NK-92 (cell line): ENCODE results near the gene NAPB.
"Not testable (repeated sequence)": the region's sequence is repeated elsewhere in the genome, so short reads cannot be mapped to it uniquely, and the experiment has no call there.

Experiments used
- DNase-seq: peaks from one replicate; lab custom pipeline; 2025; ENCODE audit not compliant: unreplicated experiment; lab: John Stamatoyannopoulos, UW

The NAPB gene

DNA sequence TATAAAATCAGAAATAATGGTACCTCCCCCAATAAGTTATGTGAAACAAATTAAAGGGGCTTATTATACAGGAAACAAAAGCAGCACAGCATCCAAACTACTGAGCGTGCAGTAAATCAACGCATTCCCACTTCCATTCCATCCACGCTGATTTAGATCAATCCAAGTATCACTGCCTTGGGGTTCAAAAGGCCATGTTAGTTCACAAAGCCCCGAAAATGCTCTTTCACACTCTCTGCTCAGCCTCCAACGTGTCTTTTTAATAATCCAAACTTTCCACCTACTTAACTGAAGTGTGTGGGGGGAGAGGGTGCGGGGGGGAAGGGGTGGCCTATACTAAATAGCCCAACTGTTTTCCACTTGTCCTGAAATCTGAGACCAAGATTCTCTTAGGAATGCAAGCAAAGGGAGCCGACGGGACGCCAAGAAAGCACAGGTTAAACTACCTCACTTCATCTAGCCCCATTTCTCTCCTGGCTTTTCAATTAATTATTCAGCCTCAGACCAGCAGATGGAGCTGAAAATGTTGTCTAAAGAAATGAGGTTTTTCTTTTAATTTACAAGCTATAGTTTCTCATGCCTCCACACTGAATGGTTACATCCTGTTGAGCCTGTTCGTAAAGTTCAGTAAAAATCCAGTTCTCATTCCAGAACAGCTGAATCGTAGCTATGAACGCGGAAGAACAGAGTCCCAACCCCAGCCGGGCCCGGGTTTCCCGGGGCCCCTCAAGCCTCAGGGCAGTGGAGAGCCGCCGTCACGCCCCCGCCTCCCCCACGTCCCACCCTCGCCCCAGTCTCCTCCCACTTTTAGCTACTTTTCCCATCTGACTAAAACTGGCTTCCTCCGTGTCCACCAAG, 71.7 kb downstream of the NAPB start:
- DNase-seq = no peak

GRCh38 chr20:23348510-23348909, 72.8 kb downstream of the NAPB start:
- DNase-seq = not testable (repeated sequence)

GRCh38 chr20:23347791-23348190, 73.5 kb downstream of the NAPB start:
- DNase-seq = no peak

DNA sequence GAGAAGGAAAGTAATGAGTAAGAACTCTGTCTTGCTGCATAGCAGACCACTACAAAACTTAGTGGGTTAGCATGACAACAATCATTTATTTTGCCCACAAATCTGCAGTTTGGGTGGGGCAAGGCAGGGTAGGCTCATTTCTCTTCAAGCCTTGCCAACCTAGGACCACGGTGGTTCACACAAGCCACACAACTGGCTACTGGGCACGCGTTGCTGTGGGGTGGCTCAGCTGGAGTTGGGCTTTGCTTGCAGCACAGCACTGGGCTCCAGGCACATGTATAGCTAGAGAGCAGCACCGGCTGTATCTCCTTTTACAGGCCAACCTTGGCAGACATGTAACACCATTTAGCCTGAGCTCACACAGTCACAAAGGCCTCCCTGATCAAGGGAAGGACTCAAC, 75.3 kb downstream of the NAPB start:
- no peak for DNase-seq

DNA sequence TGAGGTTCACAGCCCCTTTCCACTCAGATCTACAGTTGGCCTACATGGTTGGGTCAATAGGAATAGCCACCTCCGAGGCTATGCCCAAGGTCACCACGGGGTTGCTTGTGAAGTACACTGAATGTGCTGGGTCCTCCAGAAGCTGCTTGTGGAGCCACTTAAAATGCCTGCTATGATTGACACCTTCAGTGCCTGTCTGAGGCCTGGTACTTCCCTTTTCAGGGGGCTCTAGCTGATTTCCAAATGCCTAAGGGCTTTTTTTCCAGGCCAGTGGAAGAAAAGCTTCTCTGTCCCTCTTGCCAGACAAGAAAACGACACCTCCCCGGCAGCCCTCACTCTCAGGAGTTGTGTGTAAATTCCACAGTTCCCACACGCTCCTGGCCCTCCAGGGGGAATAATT, 77.0 kb downstream of the NAPB start:
- DNase-seq = no peak

DNA sequence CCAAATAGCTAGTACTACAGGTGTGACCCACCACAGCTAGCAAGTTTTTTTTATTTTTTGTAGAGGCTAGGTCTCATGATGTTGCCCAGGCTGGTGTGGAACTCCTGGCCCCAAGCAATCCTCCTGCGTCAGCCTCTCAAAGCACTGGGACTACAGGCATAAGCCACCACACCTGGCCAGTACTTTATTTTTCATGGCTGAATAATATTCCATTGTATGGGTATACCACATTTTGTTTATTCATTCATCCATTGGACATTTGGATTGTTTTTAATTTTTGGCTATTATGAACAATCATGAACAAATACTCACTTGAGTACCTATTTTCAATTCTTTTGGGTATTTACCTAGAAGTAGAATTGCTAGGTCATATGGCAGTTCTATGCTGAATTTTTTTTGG, 77.7 kb downstream of the NAPB start:
- no peak for DNase-seq

DNA sequence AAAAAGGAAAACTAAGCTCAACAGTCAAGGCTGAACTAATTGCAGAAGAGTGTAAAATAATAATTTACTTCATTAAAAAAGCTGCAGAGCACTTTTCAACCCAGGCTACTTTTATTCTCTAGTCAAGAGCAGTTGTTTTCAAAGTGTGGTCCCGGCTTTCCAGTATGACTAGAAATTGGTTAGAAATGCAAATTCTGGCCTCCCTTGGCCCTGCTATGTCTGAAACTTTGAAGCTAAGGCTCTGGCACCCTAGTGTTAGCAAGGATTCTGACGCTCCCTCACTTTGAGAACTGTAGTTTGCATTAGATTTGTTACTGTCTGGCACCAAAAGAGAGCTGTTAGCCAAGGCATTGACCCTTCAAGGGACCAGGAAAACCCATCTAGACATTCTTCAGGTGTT, 80.2 kb downstream of the NAPB start:
- no peak for DNase-seq

DNA sequence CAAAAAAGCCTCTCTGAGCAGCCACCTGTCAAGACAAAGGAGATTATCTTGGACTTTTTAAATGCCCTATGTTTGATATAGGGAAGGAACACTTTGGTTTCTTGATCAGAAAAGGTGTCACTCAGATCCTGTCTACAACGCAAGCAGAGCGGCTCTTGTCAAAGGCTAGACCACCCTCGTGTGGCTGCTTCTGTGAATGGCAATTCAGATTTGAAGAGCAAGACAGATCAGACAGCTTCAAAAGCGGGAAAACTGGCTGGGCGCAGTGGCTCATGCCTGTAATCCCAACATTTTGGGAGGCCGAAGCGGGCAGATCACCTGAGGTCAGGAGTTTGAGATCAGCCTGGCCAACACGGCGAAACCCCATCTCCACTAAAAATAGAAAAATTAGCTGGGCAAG, 80.8 kb downstream of the NAPB start:
- no peak for DNase-seq

DNA sequence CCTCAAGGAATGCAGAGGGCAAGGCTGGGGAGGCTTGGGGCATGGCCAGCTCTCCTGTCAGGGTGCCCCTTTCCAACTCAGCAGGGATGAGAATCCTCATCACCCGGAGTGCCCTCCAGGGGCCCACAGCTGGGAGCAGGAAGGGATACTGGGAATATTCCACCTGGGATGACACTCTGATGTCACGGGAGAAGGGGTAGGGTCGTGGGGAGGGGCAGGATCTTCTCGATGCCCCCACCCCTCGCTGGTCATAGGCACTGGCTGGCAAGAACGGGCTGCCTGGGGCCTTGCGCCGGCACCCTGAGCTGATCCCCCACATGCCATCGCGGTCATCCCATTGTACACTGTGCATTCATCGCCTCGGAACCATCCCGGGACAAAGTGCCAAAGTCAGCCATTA, 81.3 kb downstream of the NAPB start:
- DNase-seq = no peak

DNA sequence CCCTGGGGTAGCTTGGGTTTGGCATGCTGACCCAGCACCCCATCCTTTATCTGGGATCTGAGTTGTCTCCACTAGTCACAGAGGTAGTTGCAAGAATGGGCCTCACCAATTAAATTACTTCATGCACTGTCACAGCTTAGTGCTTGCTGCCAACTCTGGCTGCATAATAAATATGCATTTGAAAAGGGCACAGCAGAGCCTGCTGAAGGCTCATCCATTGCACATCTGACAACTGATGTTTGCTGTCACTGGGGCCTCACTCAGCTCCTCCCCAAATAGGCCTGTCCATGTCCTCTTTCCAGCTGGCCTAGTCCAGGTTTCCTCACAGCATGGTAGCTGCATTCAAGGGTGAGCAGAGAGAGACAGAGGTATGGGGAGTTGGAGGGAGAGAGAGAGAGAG, 84.0 kb downstream of the NAPB start:
- DNase-seq = no peak

DNA sequence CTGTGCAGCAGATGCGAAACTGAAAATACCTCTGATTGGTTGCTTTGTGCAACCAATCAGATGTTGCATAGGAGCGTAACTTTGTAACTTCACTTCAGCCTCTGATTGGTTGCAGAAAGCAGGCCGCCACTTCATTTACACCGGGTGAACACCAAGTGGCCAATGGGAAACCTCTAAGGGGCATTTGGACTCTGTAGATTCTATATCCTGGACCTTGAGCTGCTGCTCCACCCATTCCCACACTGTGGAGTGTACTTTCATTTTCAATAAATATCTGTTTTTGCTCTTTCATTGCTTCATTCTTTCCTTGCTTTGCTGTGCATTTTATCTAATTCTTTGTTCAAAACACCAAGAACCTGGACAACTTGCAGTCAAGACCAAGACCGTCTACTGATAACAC, 84.8 kb downstream of the NAPB start:
- DNase-seq = no peak

DNA sequence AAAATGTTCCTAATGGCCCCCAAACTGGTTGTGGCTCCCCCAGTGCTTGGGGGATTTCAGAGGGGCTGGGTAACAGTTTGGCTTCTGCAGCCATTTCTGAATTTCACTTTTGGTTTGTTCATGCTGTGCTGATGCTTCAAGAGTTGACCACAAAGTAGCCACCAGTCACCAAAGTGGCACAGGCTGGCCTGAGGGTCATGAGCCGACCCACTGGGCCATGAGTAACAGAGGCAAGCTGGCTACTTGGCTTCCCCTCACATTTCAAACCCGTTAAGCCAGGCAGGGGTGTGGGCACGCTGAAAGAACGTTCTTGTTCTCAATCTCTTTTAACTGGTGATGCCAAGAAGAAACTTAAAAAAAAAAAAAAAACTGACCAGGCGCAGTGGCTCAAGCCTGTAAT, 85.8 kb downstream of the NAPB start:
- no peak for DNase-seq

GRCh38 chr20:23334111-23334510, 87.2 kb downstream of the NAPB start:
- no peak for DNase-seq

DNA sequence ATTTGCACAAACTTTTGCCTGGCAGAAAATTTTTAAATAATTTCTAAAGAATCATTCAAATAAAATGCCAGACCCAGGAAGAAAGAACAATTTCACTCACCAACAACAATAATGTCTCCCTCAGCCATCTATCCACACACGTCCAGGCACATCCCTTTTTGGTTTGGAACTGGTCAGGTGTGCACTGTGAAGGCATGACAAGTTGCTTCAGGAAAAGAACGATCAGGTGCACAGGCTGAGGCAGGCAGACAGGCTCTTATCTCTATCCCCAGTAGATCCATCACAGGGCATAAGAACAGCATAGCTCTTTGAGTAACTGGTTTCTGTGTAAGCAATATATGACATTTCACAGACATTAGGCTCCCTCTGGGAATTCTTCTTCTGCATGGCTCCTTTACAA, 88.8 kb downstream of the NAPB start:
- no peak for DNase-seq

DNA sequence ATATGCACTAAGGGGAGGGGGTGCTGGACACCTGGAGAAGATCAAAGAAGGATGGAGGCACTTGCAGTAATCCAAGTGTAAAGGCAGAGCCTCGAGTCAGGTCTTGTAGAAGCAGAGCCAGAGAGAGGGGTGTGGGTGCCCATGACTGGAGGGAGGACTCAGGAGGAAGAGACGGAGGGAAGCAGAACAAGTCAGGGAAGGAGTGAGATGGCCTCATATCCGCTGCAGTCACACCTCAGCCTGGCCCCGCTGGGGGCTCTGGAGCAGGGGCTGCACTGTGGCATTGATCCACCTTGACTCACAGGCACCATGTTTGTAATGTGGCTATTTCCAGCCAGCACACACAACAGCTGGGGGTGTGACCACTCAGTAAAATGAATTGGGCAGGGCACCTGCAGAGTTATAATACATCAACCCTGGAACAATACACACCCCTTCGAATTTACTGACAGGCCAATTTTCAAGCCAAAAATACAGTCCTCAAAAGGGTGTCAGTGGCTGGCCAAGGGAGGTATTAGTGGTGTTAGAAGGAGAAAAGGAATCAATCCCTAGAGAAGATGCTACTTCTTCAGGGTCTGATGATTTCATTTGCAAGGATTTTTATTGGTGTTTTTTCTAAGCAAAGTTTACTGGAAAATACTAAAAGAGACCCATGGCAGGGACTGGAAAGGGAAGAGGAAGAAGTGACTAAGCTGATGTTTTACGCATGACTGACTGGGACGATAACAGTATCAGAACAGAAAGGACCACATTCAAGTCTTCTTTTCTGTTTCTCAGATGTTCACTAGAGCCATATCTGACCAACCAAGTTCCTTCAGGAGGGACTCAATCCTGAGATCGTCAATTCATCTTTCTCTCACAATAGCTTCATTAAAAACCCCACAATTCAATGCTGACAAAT, 89.6 kb downstream of the NAPB start:
- no peak for DNase-seq

GRCh38 chr20:23327617-23328333, 93.5 kb downstream of the NAPB start:
- no peak for DNase-seq

GRCh38 chr20:23326774-23327173, 94.5 kb downstream of the NAPB start:
- DNase-seq = no peak

- DNase-seq = no peak
These were observed 96.2 kb downstream of the NAPB start for GRCh38 chr20:23325107-23325506.
